WERI-Rb-1 (cell line): Measurements from ENCODE around the gene DAGLB.

Experiments used
- DNase-seq: peaks from one replicate; pipeline ENCODE4 v3.0.0-alpha.2; 2020
- H3K27ac ChIP-seq: fragments of 250-450 bp; sonication (Bioruptor Pico); 2 replicates; pipeline ENCODE4 v1.5.1; 2020; ENCODE audit warnings: mild to moderate bottlenecking, moderate library complexity
- H3K27me3 ChIP-seq: fragments of 250-450 bp; sonication (Bioruptor Pico); 2 replicates; pipeline ENCODE4 v1.5.1; 2021; ENCODE audit warnings: mild to moderate bottlenecking, low read depth, moderate library complexity; ENCODE audit not compliant: insufficient read depth, severe bottlenecking
- H3K36me3 ChIP-seq: fragments of 250-450 bp; sonication (Bioruptor Pico); 2 replicates; pipeline ENCODE4 v1.5.1; 2020; ENCODE audit warnings: mild to moderate bottlenecking, moderate library complexity
- H3K4me3 ChIP-seq: 2 replicates; pipeline ENCODE4 v1.5.1; 2011; ENCODE audit warnings: low read depth, mild to moderate bottlenecking, control low read depth, low read length
- H3K9me3 ChIP-seq: fragments of 250-450 bp; sonication (Bioruptor Pico); 2 replicates; pipeline ENCODE4 v1.5.1; 2021; ENCODE audit warnings: mild to moderate bottlenecking, moderate library complexity; ENCODE audit not compliant: severe bottlenecking
- CTCF ChIP-seq: IDR thresholded peaks from 2 replicates; pipeline ENCODE4 v1.5.1; 2011; ENCODE audit warnings: low read depth, mild to moderate bottlenecking, control low read depth, inconsistent platforms, low read length

The DAGLB gene

GRCh38 chr7:6359734-6360133, 88.0 kb downstream of the DAGLB start:
- Histone ChIP-seq H3K36me3 (no peaks in the 10 kb centered on the region), H3K4me3 (no peak overlapping the region), H3K27me3 (no peaks in the 10 kb centered on the region), H3K27ac (no peak overlapping the region), H3K9me3 (no peaks in the 10 kb centered on the region)
- TF ChIP-seq CTCF: no peak
- no peak for DNase-seq
